Activated CD8-positive, alpha-beta memory T cell treated with anti-CD3 and anti-CD28 coated beads, Interleukin-2, amount 50 U/mL, for 24 hours (primary cell): Measurements from ENCODE around the gene FOXM1.
"Not testable (repeated sequence)": the region's sequence is repeated elsewhere in the genome, so short reads cannot be mapped to it uniquely, and the experiment has no call there.

Experiments used
- DNase-seq: peaks from one replicate; pipeline ENCODE4 v3.0.0-alpha.2; 2020; ENCODE audit errors: extremely low read depth

Gene FOXM1

GRCh38 chr12:2879853-2880252, 2.9 kb upstream of the FOXM1 start:
- DNase-seq, result no peak

GRCh38 chr12:2877953-2878732, 1.2 kb upstream of the FOXM1 start:
- no peak for DNase-seq

GRCh38 chr12:2876431-2877046, 435 bp downstream of the FOXM1 start:
- no peak for DNase-seq

- not testable (repeated sequence) for DNase-seq
Observed at GRCh38 chr12:2868986-2869632, 7.9 kb downstream of the FOXM1 start.

GRCh38 chr12:2864198-2864597, 12.8 kb downstream of the FOXM1 start:
- no peak for DNase-seq

- not testable (repeated sequence) for DNase-seq
Observed at GRCh38 chr12:2863402-2863801, 13.6 kb downstream of the FOXM1 start.

- no peak for DNase-seq
Observed at GRCh38 chr12:2862876-2863275, 14.1 kb downstream of the FOXM1 start.

- no peak for DNase-seq
Observed at GRCh38 chr12:2860170-2860569, 16.8 kb downstream of the FOXM1 start.

GRCh38 chr12:2858944-2859421, 18.0 kb downstream of the FOXM1 start:
- no peak for DNase-seq

GRCh38 chr12:2858334-2858733, 18.6 kb downstream of the FOXM1 start:
- DNase-seq, result no peak

GRCh38 chr12:2857576-2857975, 19.4 kb downstream of the FOXM1 start:
- DNase-seq, result no peak

GRCh38 chr12:2857021-2857431, 19.9 kb downstream of the FOXM1 start, which contains the start of gene TEX52:
TSS of gene TEX52 (minus strand) at chr12:2857039. CDS start at chr12:2857026, 13 bp downstream.
- no peak for DNase-seq

GRCh38 chr12:2856051-2856450, 20.9 kb downstream of the FOXM1 start:
- no peak for DNase-seq

GRCh38 chr12:2855546-2855945, 21.4 kb downstream of the FOXM1 start:
- no peak for DNase-seq

- no peak for DNase-seq
Observed at GRCh38 chr12:2854669-2855453, 22.1 kb downstream of the FOXM1 start.

GRCh38 chr12:2853626-2854025, 23.3 kb downstream of the FOXM1 start:
- no peak for DNase-seq

- DNase-seq, result no peak
Observed at GRCh38 chr12:2851931-2852330, 25.0 kb downstream of the FOXM1 start.

- DNase-seq, result no peak
Observed at GRCh38 chr12:2845280-2845679, 31.7 kb downstream of the FOXM1 start.

- DNase-seq, result no peak
Observed at GRCh38 chr12:2844786-2845185, 32.2 kb downstream of the FOXM1 start.

GRCh38 chr12:2842948-2843347, 34.0 kb downstream of the FOXM1 start:
- DNase-seq, result no peak

- no peak for DNase-seq
Observed at GRCh38 chr12:2841056-2841650, 35.8 kb downstream of the FOXM1 start.
